Stimulated activated CD8-positive, alpha-beta memory T cell treated with anti-CD3 and anti-CD28 coated beads, Interleukin-12 subunit alpha, Interleukin-12 subunit beta, amount 100 ng/mL, for 4 hours (primary cell): Measurements from ENCODE around the gene OR9Q1.
"Not testable (repeated sequence)": the region's sequence is repeated elsewhere in the genome, so short reads cannot be mapped to it uniquely, and the experiment has no call there.

Experiments
- DNase-seq: peaks from one replicate; pipeline ENCODE4 v3.0.0-alpha.2; 2020; ENCODE audit warnings: low read depth

OR9Q1 gene

DNA sequence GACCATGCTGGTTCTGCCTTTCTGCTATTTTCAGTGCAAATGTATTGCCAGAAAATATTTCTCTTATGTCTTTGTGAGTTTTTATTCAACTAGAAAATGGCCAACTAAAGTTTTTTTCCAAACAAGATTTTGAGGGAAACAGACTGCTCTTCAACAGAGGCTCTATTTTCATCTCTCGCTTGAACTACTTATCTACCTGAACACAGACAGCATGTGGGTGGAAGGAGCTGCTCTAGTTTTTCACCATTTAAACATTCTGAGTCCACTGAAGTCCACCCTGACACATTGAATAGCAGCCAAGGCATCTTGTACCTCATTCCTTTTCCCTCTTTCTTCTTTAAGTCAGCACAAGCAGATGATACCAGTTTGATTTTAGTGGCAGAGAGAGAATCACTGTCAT is 111.5 kb downstream of the OR9Q1 start:
- no peak for DNase-seq

GRCh38 chr11:58142761-58143160 is 119.1 kb downstream of the OR9Q1 start:
- no peak for DNase-seq

DNA sequence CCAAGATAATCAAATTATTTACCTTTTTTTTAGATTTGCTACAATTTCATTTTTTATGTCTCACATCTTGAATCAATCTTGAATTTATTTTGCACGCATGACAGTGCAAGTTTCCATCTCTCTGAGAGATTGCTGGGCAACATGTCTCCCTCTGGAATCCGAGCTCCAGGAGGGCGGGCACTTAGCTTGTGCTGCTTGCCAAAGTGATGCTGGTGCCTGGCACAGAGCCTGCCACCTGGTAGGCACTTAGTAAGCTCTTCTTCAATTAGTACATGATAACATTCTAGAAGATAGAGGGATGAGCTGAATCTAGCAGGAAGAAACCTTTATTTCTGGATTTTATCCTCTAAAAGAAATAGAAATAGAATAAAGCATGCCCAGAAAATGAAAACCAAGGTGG is 129.1 kb downstream of the OR9Q1 start:
- no peak for DNase-seq

DNA sequence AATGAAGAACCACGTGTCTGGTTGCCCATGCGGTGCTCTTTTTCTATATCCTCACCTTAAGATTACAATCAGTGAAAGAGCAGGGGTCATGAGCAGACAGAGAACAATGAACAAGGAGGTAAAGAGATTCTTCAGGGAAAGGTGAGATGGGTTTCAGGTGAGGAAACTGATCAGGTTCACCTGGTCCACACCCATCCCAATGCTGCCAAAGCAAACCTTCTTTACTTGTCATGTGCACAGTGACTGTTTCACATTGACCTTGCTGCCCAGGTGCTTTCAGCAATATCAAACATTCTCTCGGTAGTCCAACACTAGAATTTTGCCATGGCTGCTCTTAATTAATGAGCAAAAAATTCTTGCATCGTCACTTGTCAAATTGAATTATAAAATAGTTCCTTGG is 140.7 kb downstream of the OR9Q1 start:
- no peak for DNase-seq

DNA sequence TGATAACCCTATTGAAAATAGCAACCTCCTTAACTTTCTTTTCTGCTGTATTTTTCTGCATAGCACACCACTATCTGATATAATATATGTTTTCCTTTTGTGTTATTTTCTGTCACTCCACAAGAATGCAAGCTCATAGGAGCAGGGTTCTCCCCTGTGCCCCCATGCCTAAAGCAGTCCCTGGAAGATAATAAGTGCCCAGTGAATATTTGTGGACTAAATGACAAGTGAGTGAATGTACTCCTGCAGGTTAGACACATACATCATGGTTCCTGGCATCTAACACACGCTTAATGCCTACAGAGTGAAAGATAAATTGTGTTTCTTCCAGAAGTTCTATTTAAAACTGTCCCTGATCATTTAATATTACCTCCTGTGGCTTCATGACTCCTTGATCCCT is 141.3 kb downstream of the OR9Q1 start:
- no peak for DNase-seq

DNA sequence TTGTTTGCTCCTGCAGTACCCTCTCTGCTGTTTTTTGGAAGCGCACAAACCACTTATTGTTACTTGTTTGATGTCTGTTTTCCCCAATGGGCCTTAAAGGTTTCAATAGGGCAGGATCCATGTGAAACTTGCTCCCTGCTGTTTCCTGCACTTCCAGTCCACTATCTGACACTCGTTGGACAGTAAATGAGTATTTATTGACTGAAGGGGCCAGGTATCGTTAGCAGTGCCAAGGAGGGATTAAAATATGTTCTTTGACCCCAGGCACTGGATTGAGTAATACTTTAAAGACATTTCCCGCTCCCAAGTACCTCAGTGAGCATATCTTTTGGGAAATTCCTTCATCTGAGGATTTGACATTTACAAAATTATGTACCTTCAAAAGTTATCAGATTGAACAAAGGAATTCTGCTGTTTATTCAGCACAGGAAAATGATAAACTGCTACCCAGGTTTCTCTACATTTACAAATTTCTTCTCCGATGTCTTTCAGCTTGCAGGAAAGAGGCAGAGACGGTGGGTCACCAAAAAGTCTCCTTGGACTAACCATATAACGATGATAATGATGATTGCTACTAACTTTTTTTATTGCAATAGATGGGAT is 141.9 kb downstream of the OR9Q1 start:
- no peak for DNase-seq

- no peak for DNase-seq
Observed at GRCh38 chr11:58177409-58178054, 153.9 kb downstream of the OR9Q1 start.

DNA sequence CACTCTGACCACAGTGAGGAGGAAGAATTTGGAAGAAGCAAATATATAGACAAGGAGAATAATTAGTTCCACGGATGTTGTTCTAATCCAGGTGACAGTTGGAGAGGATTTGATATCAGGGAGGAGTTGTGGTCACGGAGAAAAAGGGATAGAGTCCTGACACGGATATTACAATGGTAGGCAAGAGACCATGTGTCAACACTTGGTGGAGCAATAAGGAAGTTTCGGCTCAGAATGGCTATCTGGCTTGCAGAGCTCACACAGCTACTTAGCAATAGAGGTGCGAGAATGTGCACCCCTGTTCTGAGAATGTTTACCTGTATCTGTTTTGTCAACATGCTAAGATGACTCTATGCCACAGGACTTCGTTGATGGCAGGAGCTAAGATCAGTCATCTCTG is 154.8 kb downstream of the OR9Q1 start:
- DNase-seq = no peak

- no peak for DNase-seq
Observed at GRCh38 chr11:58179648-58180047, 156.0 kb downstream of the OR9Q1 start.

- no peak for DNase-seq
Observed at GRCh38 chr11:58186938-58187337, 163.3 kb downstream of the OR9Q1 start.

- no peak for DNase-seq
Observed at GRCh38 chr11:58188770-58189169, 165.1 kb downstream of the OR9Q1 start, which contains the start of gene OR9Q2. TSS of gene OR9Q2 (plus strand) at chr11:58189070. CDS start at chr11:58190491, 1,421 bp downstream.

- no peak for DNase-seq
Observed at GRCh38 chr11:58192229-58192628, 168.5 kb downstream of the OR9Q1 start.

DNA sequence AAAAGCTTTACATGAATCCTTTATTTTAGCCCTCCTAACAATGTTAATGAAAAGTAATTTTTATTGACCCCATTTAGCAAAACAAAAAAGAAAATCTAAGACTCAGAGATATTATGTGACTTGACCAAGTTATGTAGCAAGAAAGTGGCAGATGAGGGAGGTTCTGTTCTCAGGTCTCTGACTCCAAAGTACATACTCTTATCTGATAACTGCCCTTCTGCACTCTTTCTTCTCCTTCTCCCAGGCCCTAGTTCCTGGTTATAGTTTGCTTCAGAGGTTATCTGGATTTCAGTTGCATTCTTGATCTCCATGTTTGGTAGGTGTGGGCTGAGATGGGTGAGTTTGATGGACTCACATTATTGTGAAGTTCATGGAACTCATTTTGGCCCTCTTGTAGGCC is 169.7 kb downstream of the OR9Q1 start:
- no peak for DNase-seq

GRCh38 chr11:58195939-58196338 is 172.3 kb downstream of the OR9Q1 start:
- DNase-seq = no peak

DNA sequence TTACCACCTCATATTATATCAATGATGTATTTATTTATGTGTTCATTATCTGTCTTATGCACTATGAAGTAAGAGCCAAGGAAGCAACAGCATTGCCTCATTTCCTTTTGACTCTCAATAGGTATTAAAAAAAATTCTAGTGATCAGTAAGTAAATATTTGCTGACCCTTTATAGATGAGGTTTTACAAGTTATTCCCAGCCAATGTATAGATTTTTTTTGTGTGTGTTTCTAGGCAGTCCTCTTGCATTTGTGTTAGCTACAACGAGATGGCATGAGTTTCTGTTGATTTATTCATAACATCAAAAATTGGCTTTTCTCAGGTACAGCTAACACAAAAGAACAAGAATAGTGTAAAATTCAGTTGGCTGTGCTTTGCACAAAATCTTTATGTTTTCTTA is 175.6 kb downstream of the OR9Q1 start:
- DNase-seq = no peak

- DNase-seq = no peak
Observed at GRCh38 chr11:58204042-58204441, 180.4 kb downstream of the OR9Q1 start, which contains the start of gene OR1S2. TSS of gene OR1S2 (minus strand) at chr11:58204142. CDS start at chr11:58204142, 0 bp downstream.

DNA sequence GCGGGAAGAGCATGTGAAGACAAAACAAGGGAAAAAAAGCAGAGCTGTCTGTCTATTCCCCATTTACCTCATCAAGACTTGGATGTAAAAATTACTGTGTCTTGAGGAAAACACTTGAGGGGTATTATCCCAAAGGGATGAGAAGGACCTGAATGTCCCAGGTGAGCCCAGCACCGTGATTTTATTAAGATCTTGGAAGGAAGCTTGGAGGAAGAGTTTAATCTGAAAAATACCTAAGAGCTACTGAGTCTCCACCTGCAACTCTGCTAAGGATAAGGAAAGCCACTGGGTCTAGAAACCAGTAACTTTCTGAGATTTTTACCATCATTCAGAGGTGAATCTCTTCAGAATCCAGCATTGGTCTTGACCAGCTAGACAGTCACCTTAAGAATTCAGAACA is 188.7 kb downstream of the OR9Q1 start, which contains the start of gene OR1S1:
TSS of gene OR1S1 (plus strand) at position 301 of the 400 bp plus-strand sequence.
- DNase-seq = not testable (repeated sequence)

GRCh38 chr11:58216476-58216875 is 192.8 kb downstream of the OR9Q1 start:
- DNase-seq = no peak

DNA sequence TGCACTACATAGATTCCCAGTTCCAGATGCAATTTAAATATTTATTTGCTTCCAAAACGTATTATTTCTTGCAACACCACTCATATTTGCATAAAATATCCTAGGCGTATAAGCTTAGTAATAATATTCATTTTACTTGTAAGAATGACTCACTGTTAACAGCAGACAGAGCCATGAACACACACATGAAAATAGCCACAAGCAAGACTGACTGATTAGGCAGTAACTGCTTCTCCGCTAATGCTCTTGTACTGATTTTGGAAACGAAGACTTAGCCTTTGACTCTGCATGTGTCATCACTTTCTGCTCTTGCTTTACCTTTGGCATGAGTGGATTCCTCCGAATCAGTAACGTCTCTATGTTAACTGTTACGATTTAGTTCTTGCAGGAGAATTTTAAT is 199.0 kb downstream of the OR9Q1 start:
- DNase-seq = no peak

- DNase-seq = no peak
Observed at GRCh38 chr11:58227956-58228615, 204.4 kb downstream of the OR9Q1 start.
